ENCODE results near the gene TSTD1. TPM values are rescaled to one million over a fixed set of nuclear protein-coding genes. Genes with fewer than 3 reads are reported as not detected.
A peak's percentile ranks its signal among the peaks of the same experiment; 100 is the strongest.

The TSTD1 gene
- total and polyA plus RNA-seq, 2 of the 8 experiments (the other 6 are each of a cell fraction or from before 2014, with no cell fraction given), result 60.9 to 314 TPM

GRCh38 chr1:161045736-161046604 is 7.2 kb upstream of the TSTD1 start, which contains the start of gene USF1 (continued):
- TF ChIP-seq TAF1 (IDR thresholded peaks at IDR 0.05; ENCODE audit: low read depth, low read length) (peak; percentile 90; the same call in 1 of the 2 replicates), ASH2L (IDR thresholded peaks at IDR 0.05; ENCODE audit: low read length) (no peak), EP300 (IDR thresholded peaks at IDR 0.05; ENCODE audit: borderline replicate concordance in 1 of 2, low read depth in 2 of 2, low read length in 2 of 2) (no peak)
- TF ChIP-seq, protein P1, sequence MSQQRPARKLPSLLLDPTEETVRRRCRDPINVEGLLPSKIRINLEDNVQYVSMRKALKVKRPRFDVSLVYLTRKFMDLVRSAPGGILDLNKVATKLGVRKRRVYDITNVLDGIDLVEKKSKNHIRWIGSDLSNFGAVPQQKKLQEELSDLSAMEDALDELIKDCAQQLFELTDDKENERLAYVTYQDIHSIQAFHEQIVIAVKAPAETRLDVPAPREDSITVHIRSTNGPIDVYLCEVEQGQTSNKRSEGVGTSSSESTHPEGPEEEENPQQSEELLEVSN (IDR thresholded peaks at IDR 0.05), result peak; percentile 34; the same call in 1 of the 2 replicates

Measured in H1 (cell line).